OCI-LY3 (cell line): Measurements from ENCODE around the gene PGAM2.

Experiments
- H2AFZ ChIP-seq: fragments of 200-600, 300-600 bp; shearing (Covaris generic); 2 replicates; pipeline ENCODE4 v1.6.0; 2014; ENCODE audit warnings: antibody characterized with exemption, low read depth, low read length
- H3K27ac ChIP-seq: fragments of 200-600, 300-600 bp; sonication (generic); 2 replicates; pipeline ENCODE4 v1.5.1; 2014; ENCODE audit warnings: mild to moderate bottlenecking, low read length, moderate library complexity, mixed read lengths
- H3K27me3 ChIP-seq: fragments of 200-600, 300-600 bp; sonication (generic); 2 replicates; pipeline ENCODE4 v1.6.1; 2014; ENCODE audit warnings: low read depth, low read length, mixed read lengths
- H3K36me3 ChIP-seq: fragments of 200-600, 300-600 bp; sonication (generic); replicated peaks from 2 replicates; pipeline ENCODE3; 2014; ENCODE audit warnings: low read depth, low read length, mixed read lengths
- H3K4me1 ChIP-seq: fragments of 300-600, 200-600 bp; sonication (generic); 2 replicates; pipeline ENCODE4 v1.6.1; 2014; ENCODE audit warnings: low read length, mixed read lengths
- H3K4me2 ChIP-seq: fragments of 200-600, 300-600 bp; sonication (generic); 2 replicates; pipeline ENCODE4 v1.6.1; 2014; ENCODE audit warnings: low read length, mixed read lengths
- H3K4me3 ChIP-seq: fragments of 300-600, 200-600 bp; sonication (generic); 2 replicates; pipeline ENCODE4 v1.5.1; 2014; ENCODE audit warnings: antibody characterized with exemption, mild to moderate bottlenecking, low read length, moderate library complexity
- H3K79me2 ChIP-seq: fragments of 300-600, 200-600 bp; shearing (Covaris generic); 2 replicates; pipeline ENCODE4 v1.6.1; 2014; ENCODE audit warnings: mild to moderate bottlenecking, low read length, mixed read lengths
- H3K9ac ChIP-seq: fragments of 300-600, 200-600 bp; shearing (Covaris generic); 2 replicates; pipeline ENCODE4 v1.6.0; 2014; ENCODE audit warnings: mild to moderate bottlenecking, low read length, moderate library complexity
- H3K9me3 ChIP-seq: fragments of 200-600, 300-600 bp; shearing (Covaris generic); 2 replicates; pipeline ENCODE4 v1.6.1; 2014; ENCODE audit warnings: low read length, mixed read lengths; ENCODE audit not compliant: insufficient read depth
- H4K20me1 ChIP-seq: fragments of 200-600, 300-600 bp; sonication (generic); 2 replicates; pipeline ENCODE4 v1.6.1; 2016; ENCODE audit warnings: low read length, mixed read lengths; ENCODE audit not compliant: insufficient read depth
- EZH2phosphoT487 ChIP-seq: fragments of 200-600 bp; shearing (Covaris generic); IDR thresholded peaks from 2 replicates; pipeline ENCODE4 v1.6.1; 2018; ENCODE audit warnings: antibody characterized with exemption, mixed run types, low read depth
- TF ChIP-seq, protein P1 (sequence below): fragments of 200-600, 300-600 bp; sonication (generic); IDR thresholded peaks from 2 replicates; pipeline ENCODE4 v1.5.1; 2014; ENCODE audit warnings: antibody characterized with exemption, low read length, low read depth

PGAM2 gene

DNA sequence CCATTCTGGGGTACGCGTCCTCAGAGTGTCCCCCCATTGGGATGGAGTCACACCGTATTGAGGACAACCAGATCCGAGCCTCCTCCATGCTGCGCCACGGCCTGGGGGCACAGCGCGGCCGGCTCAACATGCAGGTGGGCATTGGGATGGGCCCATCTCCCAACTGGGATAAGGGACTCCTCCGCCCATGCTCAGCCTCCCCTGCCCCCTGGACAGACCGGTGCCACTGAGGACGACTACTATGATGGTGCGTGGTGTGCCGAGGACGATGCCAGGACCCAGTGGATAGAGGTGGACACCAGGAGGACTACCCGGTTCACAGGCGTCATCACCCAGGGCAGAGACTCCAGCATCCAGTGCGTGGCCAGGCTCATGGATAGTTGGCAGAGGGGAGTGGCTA lies 44.6 kb upstream of the PGAM2 start:
- H3K9ac ChIP-seq = no peak overlapping the region
- TF ChIP-seq EZH2phosphoT487 = no peak
- TF ChIP-seq, protein P1, sequence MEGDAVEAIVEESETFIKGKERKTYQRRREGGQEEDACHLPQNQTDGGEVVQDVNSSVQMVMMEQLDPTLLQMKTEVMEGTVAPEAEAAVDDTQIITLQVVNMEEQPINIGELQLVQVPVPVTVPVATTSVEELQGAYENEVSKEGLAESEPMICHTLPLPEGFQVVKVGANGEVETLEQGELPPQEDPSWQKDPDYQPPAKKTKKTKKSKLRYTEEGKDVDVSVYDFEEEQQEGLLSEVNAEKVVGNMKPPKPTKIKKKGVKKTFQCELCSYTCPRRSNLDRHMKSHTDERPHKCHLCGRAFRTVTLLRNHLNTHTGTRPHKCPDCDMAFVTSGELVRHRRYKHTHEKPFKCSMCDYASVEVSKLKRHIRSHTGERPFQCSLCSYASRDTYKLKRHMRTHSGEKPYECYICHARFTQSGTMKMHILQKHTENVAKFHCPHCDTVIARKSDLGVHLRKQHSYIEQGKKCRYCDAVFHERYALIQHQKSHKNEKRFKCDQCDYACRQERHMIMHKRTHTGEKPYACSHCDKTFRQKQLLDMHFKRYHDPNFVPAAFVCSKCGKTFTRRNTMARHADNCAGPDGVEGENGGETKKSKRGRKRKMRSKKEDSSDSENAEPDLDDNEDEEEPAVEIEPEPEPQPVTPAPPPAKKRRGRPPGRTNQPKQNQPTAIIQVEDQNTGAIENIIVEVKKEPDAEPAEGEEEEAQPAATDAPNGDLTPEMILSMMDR = no peak
- H3K4me3 ChIP-seq = no peak overlapping the region
- no peaks in the 10 kb centered on the region for H3K9me3 ChIP-seq
- peaks cover 8% of the 10 kb centered on the region for H3K36me3 ChIP-seq
- H3K79me2 ChIP-seq = no peaks in the 10 kb centered on the region
- H3K4me1 ChIP-seq = 0 out of 2 replicates have a peak, but pooled peaks cover 5% of the 10 kb centered on the region
- no peaks in the 10 kb centered on the region for H4K20me1 ChIP-seq
- no peak overlapping the region for H3K27ac ChIP-seq
- H3K27me3 ChIP-seq = no peaks in the 10 kb centered on the region
- H3K4me2 ChIP-seq = no peak overlapping the region
- no peak overlapping the region for H2AFZ ChIP-seq

DNA sequence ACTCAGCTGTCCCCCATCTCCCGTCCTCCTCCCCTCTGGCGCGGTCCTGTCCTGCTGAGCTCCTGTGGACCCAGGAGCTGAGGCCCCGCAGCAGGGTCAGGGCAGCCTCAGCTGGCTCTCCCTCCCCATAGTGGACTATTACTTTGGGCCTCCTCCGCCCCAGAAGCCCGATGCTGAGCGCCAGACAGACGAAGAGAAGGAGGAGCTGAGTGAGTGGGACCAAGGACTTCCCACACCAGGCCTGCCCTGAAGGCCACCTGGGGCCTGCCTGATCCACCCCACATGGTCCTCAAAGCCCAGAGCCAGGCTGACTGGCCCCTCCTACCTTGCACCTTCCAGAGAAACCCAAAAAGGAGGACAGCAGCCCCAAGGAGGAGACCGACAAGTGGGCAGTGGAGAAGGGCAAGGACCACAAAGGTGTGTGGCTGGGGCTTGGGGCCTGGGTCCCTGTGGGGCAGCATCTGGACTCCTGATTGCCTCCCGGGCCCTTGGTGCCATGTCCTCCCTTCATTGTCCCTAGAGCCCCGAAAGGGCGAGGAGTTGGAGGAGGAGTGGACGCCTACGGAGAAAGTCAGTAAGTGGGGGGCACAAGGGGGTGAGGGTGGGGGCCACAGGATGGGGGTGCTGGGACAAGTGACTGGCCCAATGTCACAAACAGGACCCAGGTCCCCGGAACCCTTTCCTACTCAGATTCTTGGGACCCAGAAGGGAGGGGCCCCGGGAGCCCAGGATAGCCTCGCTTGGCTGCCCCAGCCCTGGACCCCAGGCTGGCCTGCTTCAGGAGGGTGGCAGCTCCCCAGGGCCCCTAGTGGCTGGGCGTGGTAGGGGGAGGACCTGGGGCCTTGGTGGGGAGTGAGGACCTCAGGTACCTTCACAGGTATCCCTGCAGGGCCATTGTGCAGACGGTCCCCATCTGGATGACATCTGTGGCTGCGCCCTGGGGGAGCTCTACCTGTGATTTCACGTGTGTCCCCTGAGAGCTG lies 43.7 kb upstream of the PGAM2 start:
- 0 out of 2 replicates have a peak, but pooled peaks cover 5% of the 10 kb centered on the region for H3K4me1 ChIP-seq
- TF ChIP-seq, protein P1 = no peak
- TF ChIP-seq EZH2phosphoT487 = no peak
- H3K9me3 ChIP-seq = no peaks in the 10 kb centered on the region
- no peak overlapping the region for H3K4me3 ChIP-seq
- H2AFZ ChIP-seq = no peak overlapping the region
- no peaks in the 10 kb centered on the region for H3K79me2 ChIP-seq
- no peak overlapping the region for H3K4me2 ChIP-seq
- H3K27ac ChIP-seq = no peak overlapping the region
- no peaks in the 10 kb centered on the region for H4K20me1 ChIP-seq
- H3K27me3 ChIP-seq = no peaks in the 10 kb centered on the region
- H3K9ac ChIP-seq = no peak overlapping the region
- peaks cover under 1% of the 10 kb centered on the region for H3K36me3 ChIP-seq

DNA sequence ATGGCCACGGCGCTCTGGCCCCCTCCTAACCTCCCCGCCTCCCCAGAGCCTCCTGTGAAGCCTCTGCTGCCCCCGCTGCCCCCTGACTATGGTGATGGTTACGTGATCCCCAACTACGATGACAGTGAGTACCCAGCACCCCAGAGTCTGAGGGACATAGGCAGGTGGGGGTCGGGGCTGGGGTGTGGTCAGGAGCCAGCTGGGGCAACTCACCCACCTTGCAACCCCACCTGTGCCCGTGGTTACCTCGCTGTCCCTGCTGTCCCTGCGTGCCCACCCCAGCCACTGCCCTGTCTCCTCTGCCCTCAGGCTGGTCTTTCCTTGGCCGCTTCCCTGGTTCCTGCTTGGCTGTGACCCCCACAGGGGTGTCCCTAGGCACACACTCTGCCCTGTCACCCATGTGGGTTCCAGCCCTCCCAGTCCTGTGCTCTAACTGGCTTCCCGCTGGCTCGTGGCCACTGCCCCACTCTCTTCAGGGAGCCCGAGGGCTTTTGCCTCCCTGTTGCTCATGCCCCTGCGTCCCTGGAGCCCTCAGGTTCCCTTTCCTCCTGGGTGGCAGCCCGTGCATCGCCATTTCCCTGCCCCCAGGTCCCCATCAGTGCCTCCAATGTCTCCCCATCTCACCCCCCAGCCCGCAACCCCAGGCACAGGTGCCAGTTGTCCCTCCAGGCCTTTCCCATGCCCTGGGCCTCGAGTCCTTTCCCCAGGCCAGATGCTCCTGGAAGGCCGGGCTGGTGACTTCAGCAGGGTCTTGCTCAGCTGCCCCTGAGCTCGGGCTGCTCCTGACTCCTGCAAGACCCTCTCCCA lies 42.8 kb upstream of the PGAM2 start:
- H3K4me3 ChIP-seq = no peak overlapping the region
- no peak overlapping the region for H3K27ac ChIP-seq
- H3K9ac ChIP-seq = no peak overlapping the region
- no peaks in the 10 kb centered on the region for H3K36me3 ChIP-seq
- no peaks in the 10 kb centered on the region for H4K20me1 ChIP-seq
- no peaks in the 10 kb centered on the region for H3K9me3 ChIP-seq
- H2AFZ ChIP-seq = no peak overlapping the region
- 0 out of 2 replicates have a peak, but pooled peaks cover 5% of the 10 kb centered on the region for H3K4me1 ChIP-seq
- TF ChIP-seq EZH2phosphoT487 = no peak
- TF ChIP-seq, protein P1 = no peak
- H3K27me3 ChIP-seq = no peaks in the 10 kb centered on the region
- no peak overlapping the region for H3K4me2 ChIP-seq
- no peaks in the 10 kb centered on the region for H3K79me2 ChIP-seq
